HCT116 (cell line): ENCODE data around the gene MAML2. TPM values are rescaled to one million over a fixed set of nuclear protein-coding genes. Genes with fewer than 3 reads are reported as not detected.

Source experiments
- ATAC-seq: fragments of 200-7000 bp; cut with Tn5 transposase; 2 replicates; pipeline ENCODE4 v1.9.1; 2020; ENCODE audit warnings: mild to moderate bottlenecking, moderate library complexity
- BruUV-seq: library from RNA; stranded (reverse); fragments of 400-500 nt; replicated peaks from 2 replicates; lab custom pipeline; 2021; lab: Mats Ljungman, UMichigan
- CTCF ChIA-PET: fragments of 300-600 bp; sonication (Branson Sonifier 250); formaldehyde crosslinking; loops from one replicate; lab custom pipeline; 2021; ENCODE audit warnings: antibody characterized with exemption; lab: Charles Lee
- POLR2A ChIA-PET: fragments of 300-600, 350-600 bp; sonication (Branson Sonifier 250); formaldehyde crosslinking; loops from one replicate; lab custom pipeline; 2021; ENCODE audit warnings: antibody characterized with exemption; lab: Charles Lee
- RAD21 ChIA-PET, 2 experiments: fragments of 300-600 bp; sonication (Branson Sonifier 250); formaldehyde crosslinking; loops; one replicate each; lab custom pipeline; 2023; ENCODE audit warnings: low total read pairs in 2 of 2; ENCODE audit not compliant: uncharacterized antibody in 2 of 2, unreplicated experiment in 2 of 2, low non-redundant PET in 1 of 2; lab: Charles Lee
- DNase-seq: peaks from one replicate; pipeline ENCODE4 v3.0.0-alpha.2; 2010; ENCODE audit warnings: low read depth, low spot score
- H2AFZ ChIP-seq: fragments of 200-600 bp; shearing (Covaris generic), sonication (generic); 2 replicates; pipeline ENCODE4 v1.6.1; 2017; ENCODE audit warnings: low read depth, mixed run types, mixed read lengths, antibody characterized with exemption, low read length; ENCODE audit not compliant: poor library complexity, severe bottlenecking
- H3K27ac ChIP-seq: 2 replicates; pipeline ENCODE4 v1.5.1; 2012; ENCODE audit warnings: low read depth, low read length
- H3K27me3 ChIP-seq: fragments of 200-600 bp; sonication (generic); 2 replicates; pipeline ENCODE4 v1.6.1; 2016; ENCODE audit warnings: mixed run types, low read length, mixed read lengths; ENCODE audit not compliant: insufficient read depth
- H3K36me3 ChIP-seq, 2 experiments: fragments of 200-500 bp in 1 of 2; fragments of 200-600 bp in 1 of 2; sonication (Bioruptor generic) in 1 of 2; sonication (generic) in 1 of 2; 2 replicates each; pipeline versions ENCODE4 v1.5.1 to v1.6.1; 2014 to 2016; ENCODE audit warnings: low read length in 2 of 2, inconsistent platforms in 1 of 2, mixed read lengths in 1 of 2, mixed run types in 1 of 2; ENCODE audit not compliant: insufficient read depth in 2 of 2, control insufficient read depth in 1 of 2
- H3K4me1 ChIP-seq, 2 experiments: fragments of 200-600 bp in 1 of 2; sonication (generic) in 1 of 2; 2 replicates each; pipeline versions ENCODE4 v1.5.1 to v1.6.1; 2012 to 2017; ENCODE audit warnings: low read length in 2 of 2, inconsistent platforms in 1 of 2, mild to moderate bottlenecking in 1 of 2, mixed read lengths in 1 of 2, mixed run types in 1 of 2, moderate library complexity in 1 of 2; ENCODE audit not compliant: insufficient read depth in 2 of 2, control insufficient read depth in 1 of 2
- H3K4me2 ChIP-seq: fragments of 200-600 bp; sonication (generic); 2 replicates; pipeline ENCODE4 v1.6.1; 2017; ENCODE audit warnings: mixed run types, low read length, mixed read lengths
- H3K4me3 ChIP-seq, 2 experiments: fragments of 200-600 bp in 1 of 2; sonication (generic) in 1 of 2; replicated peaks in 1 of 2; 2 replicates each; pipeline ENCODE4 v1.5.1; 2011 to 2016; ENCODE audit warnings: low read length in 2 of 2, control low read depth in 1 of 2, low read depth in 1 of 2, mild to moderate bottlenecking in 1 of 2, mixed read lengths in 1 of 2, mixed run types in 1 of 2
- H3K79me2 ChIP-seq: fragments of 200-600 bp; sonication (generic); 2 replicates; pipeline ENCODE4 v1.6.1; 2017; ENCODE audit warnings: mild to moderate bottlenecking, mixed run types, low read length, moderate library complexity, mixed read lengths; ENCODE audit not compliant: insufficient read depth
- H3K9ac ChIP-seq: fragments of 200-600 bp; sonication (generic); 2 replicates; pipeline ENCODE4 v1.6.1; 2016; ENCODE audit warnings: low read length, mixed read lengths
- H3K9me2 ChIP-seq: fragments of 200-600 bp; sonication (generic), shearing (Covaris generic); 2 replicates; pipeline ENCODE4 v1.6.1; 2017; ENCODE audit warnings: mixed run types, mild to moderate bottlenecking, moderate library complexity; ENCODE audit not compliant: insufficient read depth
- H3K9me3 ChIP-seq, 2 experiments: fragments of 200-500 bp in 1 of 2; fragments of 200-600 bp in 1 of 2; sonication (Bioruptor generic) in 1 of 2; sonication (generic) in 1 of 2; 2 replicates each; pipeline ENCODE4 v1.6.1; 2014 to 2017; ENCODE audit warnings: low read length in 2 of 2, mixed read lengths in 2 of 2, inconsistent platforms in 1 of 2, low read depth in 1 of 2, mild to moderate bottlenecking in 1 of 2, mixed run types in 1 of 2, moderate library complexity in 1 of 2; ENCODE audit not compliant: control insufficient read depth in 1 of 2, insufficient read depth in 1 of 2
- H4K20me1 ChIP-seq: fragments of 200-600 bp; sonication (generic), shearing (Covaris generic); 2 replicates; pipeline ENCODE4 v1.6.1; 2017; ENCODE audit warnings: mixed run types, mild to moderate bottlenecking, moderate library complexity; ENCODE audit not compliant: insufficient read depth
- ATF3 ChIP-seq: IDR thresholded peaks from 2 replicates; pipeline ENCODE4 v1.6.1; 2012
- EGR1 ChIP-seq: IDR thresholded peaks from 2 replicates; pipeline ENCODE4 v1.6.1; 2012; ENCODE audit warnings: low read depth
- JUND ChIP-seq: IDR thresholded peaks from 2 replicates; pipeline ENCODE4 v1.6.1; 2012
- MAX ChIP-seq: IDR thresholded peaks from 2 replicates; pipeline ENCODE4 v1.6.1; 2012
- REST ChIP-seq: IDR thresholded peaks from 2 replicates; pipeline ENCODE4 v1.6.1; 2012; ENCODE audit warnings: low read depth
- SP1 ChIP-seq: IDR thresholded peaks from 2 replicates; pipeline ENCODE4 v1.6.1; 2012; ENCODE audit warnings: low read depth
- TCF7L2 ChIP-seq: IDR thresholded peaks from 2 replicates; pipeline ENCODE4 v1.7.0; 2011; ENCODE audit warnings: borderline replicate concordance, inconsistent platforms; ENCODE audit not compliant: insufficient read depth, insufficient read length; ENCODE audit errors: extremely low read depth
- YY1 ChIP-seq: IDR thresholded peaks from 2 replicates; pipeline ENCODE4 v1.6.1; 2011; ENCODE audit warnings: low read length, low read depth, moderate library complexity, mild to moderate bottlenecking; ENCODE audit not compliant: insufficient replicate concordance; ENCODE audit errors: extremely low read depth
- ZNF274 ChIP-seq: fragments of 200-500 bp; sonication (Bioruptor generic); IDR thresholded peaks from 2 replicates; pipeline ENCODE4 v1.6.1; 2014; ENCODE audit warnings: mild to moderate bottlenecking, low read depth, low read length, inconsistent platforms
- intact Hi-C: fragments of 100-400 bp; cut with micrococcal nuclease; formaldehyde crosslinking; loops from 2 replicates; pipeline ENCODE4 v1.10.0; 2022
- total RNA-seq: library from RNA; stranded (reverse); gene quantifications from one replicate; pipeline ENCODE4 v1.2.1, GENCODE V29; 2021; ENCODE audit not compliant: unreplicated experiment

Gene MAML2
- total RNA-seq, 1 experiment from 2014 or later: 2.6 TPM

- no peak for TF ChIP-seq REST
- no peak for TF ChIP-seq YY1
- TF ChIP-seq SP1: peak; percentile 49
- no peak for TF ChIP-seq EGR1
- TF ChIP-seq ZNF274: no peak
- peak; percentile 60 for TF ChIP-seq JUND
Observed at GRCh38 chr11:96306933-96307775, 35.8 kb downstream of the MAML2 start (continued).

- ATAC-seq (peak; percentile 9), DNase-seq (peak; percentile 12)
- Histone ChIP-seq H3K4me3 (peak overlapping the region; percentile 24 to 46), H3K9ac (peak overlapping the region; percentile 66), H3K9me2 (no peaks in the 10 kb centered on the region), H3K4me1 (peaks cover 55 to 85% of the 10 kb centered on the region in 2 experiments), H3K79me2 (no peaks in the 10 kb centered on the region), H3K9me3 (no peaks in the 10 kb centered on the region), H2AFZ (peak overlapping the region; percentile 38), H3K4me2 (peak overlapping the region; percentile 77), H4K20me1 (no peaks in the 10 kb centered on the region), H3K27me3 (no peaks in the 10 kb centered on the region), H3K36me3 (no peaks in the 10 kb centered on the region), H3K27ac (peak overlapping the region; percentile 90)
- BruUV-seq: TSS peak; percentile 75
- CTCF ChIA-PET: interaction anchor here (2.3 kb wide), 1 partner anchor 36 kb away, joined by 18 read pairs; the partner anchor contains the start of gene MAML2
- intact Hi-C loops: no loop called here
- RAD21 ChIA-PET: no interaction called here
- TF ChIP-seq MAX: no peak
- no peak for TF ChIP-seq TCF7L2
- TF ChIP-seq ATF3: no peak
- no peak for TF ChIP-seq SP1
- POLR2A ChIA-PET: interaction anchor here (0.6 to 1.3 kb wide), 5 partner anchors 30 to 383 kb away, joined by 3 read pairs; partner anchors contain the start of genes CCDC82, JRKL, MAML2 and MTMR2
Observed at GRCh38 chr11:96306600-96306932, 36.4 kb downstream of the MAML2 start.
